Measurements from ENCODE around the gene SRMS.
"Not testable (repeated sequence)": the region's sequence is repeated elsewhere in the genome, so short reads cannot be mapped to it uniquely, and the experiment has no call there.

Gene SRMS

GRCh38 chr20:63565021-63565698 is 17.6 kb upstream of the SRMS start:
- no peak for DNase-seq

GRCh38 chr20:63564036-63564810 is 16.7 kb upstream of the SRMS start:
- DNase-seq, result no peak

- no peak for DNase-seq
These were observed 15.8 kb upstream of the SRMS start for GRCh38 chr20:63563225-63563935.

GRCh38 chr20:63562461-63563224 is 15.1 kb upstream of the SRMS start:
- DNase-seq, result no peak

- no peak for DNase-seq
These were observed 14.3 kb upstream of the SRMS start for GRCh38 chr20:63561624-63562396.

GRCh38 chr20:63560856-63561609 is 13.5 kb upstream of the SRMS start:
- DNase-seq, result no peak

- no peak for DNase-seq
These were observed 12.8 kb upstream of the SRMS start for GRCh38 chr20:63560333-63560805.

- DNase-seq, result not testable (repeated sequence)
These were observed 12.2 kb upstream of the SRMS start for GRCh38 chr20:63559485-63560332.

- no peak for DNase-seq
These were observed 11.4 kb upstream of the SRMS start for GRCh38 chr20:63558804-63559484.

- DNase-seq, result no peak
These were observed 9.9 kb upstream of the SRMS start for GRCh38 chr20:63557481-63557891.

- DNase-seq, result no peak
These were observed 9.4 kb upstream of the SRMS start for GRCh38 chr20:63556873-63557478.

GRCh38 chr20:63555661-63556381 is 8.3 kb upstream of the SRMS start:
- no peak for DNase-seq

GRCh38 chr20:63554361-63555278 is 7.1 kb upstream of the SRMS start:
- no peak for DNase-seq

- no peak for DNase-seq
These were observed 6.4 kb upstream of the SRMS start, which contains the start of gene FNDC11 for GRCh38 chr20:63553933-63554290. FNDC11 (plus strand) TSS chr20:63554159; CDS start chr20:63555664, 1,505 bp downstream.

GRCh38 chr20:63553251-63553932 is 5.8 kb upstream of the SRMS start:
- DNase-seq, result no peak

- DNase-seq, result peak; percentile 36
These were observed 5.1 kb upstream of the SRMS start for GRCh38 chr20:63552481-63553249.

Data from GF-D8 (cell line).